HEK293 (cell line): ENCODE data around the gene STK4.

ENCODE experiments used
- CTCF ChIA-PET: fragments of 350-600 bp; formaldehyde crosslinking; extraction: SDS; loops from one replicate; lab custom pipeline; 2021; ENCODE audit warnings: antibody characterized with exemption; lab: Yijun Ruan, JAX
- POLR2A ChIA-PET: fragments of 300-600 bp; formaldehyde crosslinking; extraction: SDS; loops from one replicate; lab custom pipeline; 2020; ENCODE audit warnings: antibody characterized with exemption, inconsistent platforms; lab: Yijun Ruan, JAX
- H3K27ac ChIP-seq: fragments of 200-500 bp; sonication (Bioruptor generic); 2 replicates; pipeline ENCODE4 v1.5.1; 2014; ENCODE audit warnings: low read depth, low read length, control low read depth, inconsistent platforms; ENCODE audit errors: extremely low read depth
- H3K36me3 ChIP-seq, 2 experiments: fragments of 200-500 bp in 1 of 2; sonication (Bioruptor generic) in 1 of 2; 1 replicate in 1 of 2; 2 replicates in 1 of 2; pipeline ENCODE4 v1.5.1; 2014 to 2017; ENCODE audit warnings: inconsistent platforms in 2 of 2, low read length in 2 of 2; ENCODE audit not compliant: control insufficient read depth in 2 of 2, insufficient read depth in 1 of 2
- H3K4me1 ChIP-seq: fragments of 200-500 bp; sonication (Bioruptor generic); 2 replicates; pipeline ENCODE4 v1.5.1; 2014; ENCODE audit warnings: mild to moderate bottlenecking, low read length, inconsistent platforms; ENCODE audit not compliant: control insufficient read depth, insufficient read depth
- H3K4me3 ChIP-seq: 2 replicates; pipeline ENCODE4 v1.5.1; 2011; ENCODE audit warnings: low read depth, mild to moderate bottlenecking, control low read depth, low read length, moderate library complexity
- H3K9me3 ChIP-seq: fragments of 200-500 bp; sonication (Bioruptor generic); 2 replicates; pipeline ENCODE4 v1.5.1; 2014; ENCODE audit warnings: low read depth, low read length, inconsistent platforms; ENCODE audit not compliant: control insufficient read depth, insufficient read depth
- KLF10 ChIP-seq: fragments of 450-650 bp; IDR thresholded peaks from 2 replicates; pipeline ENCODE4 v1.5.1; 2018; ENCODE audit warnings: missing biosample characterization, mild to moderate bottlenecking, missing genetic modification characterization
- KLF9 ChIP-seq: fragments of 450-650 bp; formaldehyde crosslinking; IDR thresholded peaks from 2 replicates; pipeline ENCODE4 v1.5.1; 2016; ENCODE audit warnings: missing biosample characterization, missing genetic modification characterization, low read depth
- OSR2 ChIP-seq: fragments of 450-650 bp; formaldehyde crosslinking; IDR thresholded peaks from 2 replicates; pipeline ENCODE4 v1.5.1; 2016; ENCODE audit warnings: missing biosample characterization, missing genetic modification characterization
- ZFP69B ChIP-seq: fragments of 450-650 bp; formaldehyde crosslinking; IDR thresholded peaks from 2 replicates; pipeline ENCODE4 v1.5.1; 2016; ENCODE audit warnings: missing biosample characterization, missing genetic modification characterization
- ZNF114 ChIP-seq: fragments of 450-650 bp; formaldehyde crosslinking; IDR thresholded peaks from 2 replicates; pipeline ENCODE4 v1.5.0; 2017; ENCODE audit warnings: missing biosample characterization, missing genetic modification characterization
- ZNF146 ChIP-seq: fragments of 450-650 bp; formaldehyde crosslinking; IDR thresholded peaks from 2 replicates; pipeline ENCODE4 v1.5.1; 2016; ENCODE audit warnings: missing biosample characterization, missing genetic modification characterization
- ZNF18 ChIP-seq: fragments of 450-650 bp; formaldehyde crosslinking; IDR thresholded peaks from 2 replicates; pipeline ENCODE4 v1.5.1; 2016; ENCODE audit warnings: missing biosample characterization, missing genetic modification characterization
- ZNF19 ChIP-seq: fragments of 450-650 bp; formaldehyde crosslinking; IDR thresholded peaks from 2 replicates; pipeline ENCODE4; 2016; ENCODE audit warnings: missing biosample characterization, missing genetic modification characterization, low read depth
- ZNF211 ChIP-seq: fragments of 450-650 bp; formaldehyde crosslinking; IDR thresholded peaks from 2 replicates; pipeline ENCODE4 v1.5.1; 2016; ENCODE audit warnings: low read depth, missing biosample characterization, missing genetic modification characterization
- ZNF24 ChIP-seq: fragments of 450-650 bp; formaldehyde crosslinking; IDR thresholded peaks from 2 replicates; pipeline ENCODE4 v1.5.1; 2016; ENCODE audit warnings: missing biosample characterization, missing genetic modification characterization
- ZNF26 ChIP-seq: fragments of 450-650 bp; formaldehyde crosslinking; IDR thresholded peaks from 2 replicates; pipeline ENCODE4 v1.5.1; 2016; ENCODE audit warnings: missing biosample characterization, missing genetic modification characterization
- ZNF274 ChIP-seq, 2 experiments: fragments of 200-500 bp in 1 of 2; fragments of 450-650 bp in 1 of 2; sonication (Bioruptor generic) in 1 of 2; formaldehyde crosslinking in 1 of 2; IDR thresholded peaks; 2 replicates each; pipeline versions ENCODE4 v1.5.1 to v1.6.1; 2014 to 2016; ENCODE audit warnings: borderline replicate concordance in 1 of 2, inconsistent platforms in 1 of 2, low read length in 1 of 2, missing biosample characterization in 1 of 2, missing genetic modification characterization in 1 of 2
- ZNF292 ChIP-seq: fragments of 450-650 bp; formaldehyde crosslinking; IDR thresholded peaks from 2 replicates; pipeline ENCODE4 v1.5.1; 2016; ENCODE audit warnings: low read depth, missing biosample characterization, missing genetic modification characterization, borderline replicate concordance
- ZNF341 ChIP-seq: fragments of 450-650 bp; formaldehyde crosslinking; IDR thresholded peaks from 2 replicates; pipeline ENCODE4; 2016; ENCODE audit warnings: low read depth, missing biosample characterization, missing genetic modification characterization
- ZNF391 ChIP-seq: fragments of 450-650 bp; formaldehyde crosslinking; IDR thresholded peaks from 2 replicates; pipeline ENCODE4 v1.5.1; 2016; ENCODE audit warnings: low read depth, missing biosample characterization, missing genetic modification characterization, borderline replicate concordance
- ZNF548 ChIP-seq: fragments of 450-650 bp; formaldehyde crosslinking; IDR thresholded peaks from 2 replicates; pipeline ENCODE4 v1.5.1; 2016; ENCODE audit warnings: missing biosample characterization, missing genetic modification characterization
- ZNF585B ChIP-seq: fragments of 450-650 bp; formaldehyde crosslinking; IDR thresholded peaks from 2 replicates; pipeline ENCODE4 v1.5.1; 2016; ENCODE audit warnings: missing biosample characterization, missing genetic modification characterization
- ZNF610 ChIP-seq: fragments of 450-650 bp; formaldehyde crosslinking; IDR thresholded peaks from 2 replicates; pipeline ENCODE4 v1.5.1; 2016; ENCODE audit warnings: missing biosample characterization, missing genetic modification characterization, borderline replicate concordance
- ZNF626 ChIP-seq: fragments of 450-650 bp; sonication (Bioruptor Pico); formaldehyde crosslinking; IDR thresholded peaks from 2 replicates; pipeline ENCODE4 v1.5.1; 2018; ENCODE audit warnings: missing biosample characterization, missing genetic modification characterization, inconsistent platforms
- ZNF629 ChIP-seq: fragments of 450-650 bp; formaldehyde crosslinking; IDR thresholded peaks from 2 replicates; pipeline ENCODE4 v1.5.1; 2017; ENCODE audit warnings: missing biosample characterization, missing genetic modification characterization
- ZNF639 ChIP-seq: fragments of 450-650 bp; formaldehyde crosslinking; IDR thresholded peaks from 2 replicates; pipeline ENCODE4 v1.5.1; 2016; ENCODE audit warnings: missing biosample characterization, missing genetic modification characterization
- ZNF707 ChIP-seq: fragments of 450-650 bp; formaldehyde crosslinking; IDR thresholded peaks from 2 replicates; pipeline ENCODE4 v1.5.1; 2016; ENCODE audit warnings: missing biosample characterization, missing genetic modification characterization
- ZNF837 ChIP-seq: fragments of 450-650 bp; formaldehyde crosslinking; IDR thresholded peaks from 2 replicates; pipeline ENCODE4 v1.5.1; 2016; ENCODE audit warnings: missing biosample characterization, missing genetic modification characterization
- TF ChIP-seq, protein P1 (sequence below): fragments of 450-650 bp; formaldehyde crosslinking; conservative IDR thresholded peaks from 2 replicates; pipeline ENCODE4 v1.5.1; 2016; ENCODE audit warnings: low read depth, missing biosample characterization, missing genetic modification characterization

STK4 gene

DNA sequence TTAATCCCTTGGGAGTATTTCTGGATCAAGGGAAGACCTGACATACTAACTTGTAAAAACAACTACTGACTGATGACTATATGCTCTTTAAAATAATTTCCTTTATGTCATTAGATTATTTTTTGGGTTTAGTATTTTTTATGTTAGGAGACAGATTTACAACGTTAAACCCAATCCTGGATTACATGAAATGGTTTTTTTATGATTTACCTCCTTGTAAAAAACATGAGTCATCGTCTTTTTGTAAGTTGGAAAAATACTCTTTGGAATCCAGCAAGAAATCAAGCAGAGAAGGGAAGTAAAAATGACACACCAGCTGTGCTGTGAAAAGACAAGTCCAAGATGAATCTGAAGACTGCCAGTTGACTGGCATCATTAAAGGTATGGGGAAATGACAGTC is 6.7 kb downstream of the STK4 start (continued):
- TF ChIP-seq, protein P1, sequence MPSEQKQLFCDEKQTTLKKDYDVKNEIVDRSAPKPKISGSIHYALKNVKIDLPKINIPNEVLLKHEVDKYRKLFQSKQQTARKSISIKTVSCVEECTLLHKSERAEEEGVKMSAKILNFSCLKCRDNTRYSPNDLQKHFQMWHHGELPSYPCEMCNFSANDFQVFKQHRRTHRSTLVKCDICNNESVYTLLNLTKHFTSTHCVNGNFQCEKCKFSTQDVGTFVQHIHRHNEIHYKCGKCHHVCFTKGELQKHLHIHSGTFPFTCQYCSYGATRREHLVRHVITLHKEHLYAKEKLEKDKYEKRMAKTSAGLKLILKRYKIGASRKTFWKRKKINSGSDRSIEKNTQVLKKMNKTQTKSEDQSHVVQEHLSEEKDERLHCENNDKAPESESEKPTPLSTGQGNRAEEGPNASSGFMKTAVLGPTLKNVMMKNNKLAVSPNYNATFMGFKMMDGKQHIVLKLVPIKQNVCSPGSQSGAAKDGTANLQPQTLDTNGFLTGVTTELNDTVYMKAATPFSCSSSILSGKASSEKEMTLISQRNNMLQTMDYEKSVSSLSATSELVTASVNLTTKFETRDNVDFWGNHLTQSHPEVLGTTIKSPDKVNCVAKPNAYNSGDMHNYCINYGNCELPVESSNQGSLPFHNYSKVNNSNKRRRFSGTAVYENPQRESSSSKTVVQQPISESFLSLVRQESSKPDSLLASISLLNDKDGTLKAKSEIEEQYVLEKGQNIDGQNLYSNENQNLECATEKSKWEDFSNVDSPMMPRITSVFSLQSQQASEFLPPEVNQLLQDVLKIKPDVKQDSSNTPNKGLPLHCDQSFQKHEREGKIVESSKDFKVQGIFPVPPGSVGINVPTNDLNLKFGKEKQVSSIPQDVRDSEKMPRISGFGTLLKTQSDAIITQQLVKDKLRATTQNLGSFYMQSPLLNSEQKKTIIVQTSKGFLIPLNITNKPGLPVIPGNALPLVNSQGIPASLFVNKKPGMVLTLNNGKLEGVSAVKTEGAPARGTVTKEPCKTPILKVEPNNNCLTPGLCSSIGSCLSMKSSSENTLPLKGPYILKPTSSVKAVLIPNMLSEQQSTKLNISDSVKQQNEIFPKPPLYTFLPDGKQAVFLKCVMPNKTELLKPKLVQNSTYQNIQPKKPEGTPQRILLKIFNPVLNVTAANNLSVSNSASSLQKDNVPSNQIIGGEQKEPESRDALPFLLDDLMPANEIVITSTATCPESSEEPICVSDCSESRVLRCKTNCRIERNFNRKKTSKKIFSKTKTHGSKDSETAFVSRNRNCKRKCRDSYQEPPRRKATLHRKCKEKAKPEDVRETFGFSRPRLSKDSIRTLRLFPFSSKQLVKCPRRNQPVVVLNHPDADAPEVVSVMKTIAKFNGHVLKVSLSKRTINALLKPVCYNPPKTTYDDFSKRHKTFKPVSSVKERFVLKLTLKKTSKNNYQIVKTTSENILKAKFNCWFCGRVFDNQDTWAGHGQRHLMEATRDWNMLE = 0 out of 2 replicates have a peak, but pooled peaks have one; percentile 24
- TF ChIP-seq KLF9 (tag by site-specific recombination) = no peak
- no peak for TF ChIP-seq ZNF391 (tag by site-specific recombination)
- TF ChIP-seq KLF10 (tag by site-specific recombination) = 0 out of 2 replicates have a peak, but pooled peaks have one; percentile 50
- TF ChIP-seq ZNF274 (IDR thresholded peaks at IDR 0.05; ENCODE audit: low read length) = no peak
- TF ChIP-seq ZNF274 (tag by site-specific recombination; IDR thresholded peaks at IDR 0.05; ENCODE audit: borderline replicate concordance) = no peak
- TF ChIP-seq OSR2 = peak; percentile 87
- peak; percentile 81 for TF ChIP-seq ZNF629 (tag by site-specific recombination)
- no peak for TF ChIP-seq ZNF114 (tag by site-specific recombination)
- TF ChIP-seq ZNF639 (tag by site-specific recombination) = peak; percentile 64; the same call in 1 of the 2 replicates
- TF ChIP-seq ZFP69B (tag by site-specific recombination) = 0 out of 2 replicates have a peak, but pooled peaks have one; percentile 23

DNA sequence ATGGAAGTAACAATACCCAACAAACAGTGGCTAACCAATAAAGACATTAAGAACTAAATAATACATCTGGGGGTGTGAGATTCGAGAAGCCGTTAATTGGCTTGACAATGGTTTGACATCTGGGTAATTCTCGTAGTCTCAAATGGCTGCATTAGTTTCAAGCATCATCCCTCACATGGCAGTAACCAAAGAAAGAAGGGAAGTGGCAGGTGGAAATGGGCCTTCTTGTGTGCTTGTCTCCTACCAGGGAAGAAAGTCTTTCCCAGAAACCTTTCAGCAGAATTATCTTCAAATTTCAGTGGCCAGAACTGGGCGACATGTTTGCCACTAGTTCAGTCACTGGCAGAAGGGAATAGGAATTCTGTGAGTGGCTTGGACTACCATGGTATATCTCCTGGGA is 10.4 kb downstream of the STK4 start:
- Histone ChIP-seq H3K4me1 (no peaks in the 10 kb centered on the region), H3K36me3 (peaks cover 26 to 85% of the 10 kb centered on the region in 2 experiments), H3K9me3 (no peaks in the 10 kb centered on the region), H3K27ac (no peak overlapping the region), H3K4me3 (no peak overlapping the region)
- CTCF ChIA-PET = interaction anchor here (0.9 kb wide), 1 partner anchor 34 kb away, joined by 3 read pairs; no protein-coding TSS in a partner anchor
- TF ChIP-seq ZNF626 (tag by site-specific recombination) (no peak), ZNF19 (no peak), ZNF211 (tag by site-specific recombination) (no peak), ZNF391 (tag by site-specific recombination) (no peak), ZNF610 (no peak)
- TF ChIP-seq, all 188 proteins: peak for 0
- POLR2A ChIA-PET = interaction anchor here (1.9 kb wide), 1 partner anchor 17 kb away, joined by 4 read pairs; the partner anchor contains the start of gene TOMM34

DNA sequence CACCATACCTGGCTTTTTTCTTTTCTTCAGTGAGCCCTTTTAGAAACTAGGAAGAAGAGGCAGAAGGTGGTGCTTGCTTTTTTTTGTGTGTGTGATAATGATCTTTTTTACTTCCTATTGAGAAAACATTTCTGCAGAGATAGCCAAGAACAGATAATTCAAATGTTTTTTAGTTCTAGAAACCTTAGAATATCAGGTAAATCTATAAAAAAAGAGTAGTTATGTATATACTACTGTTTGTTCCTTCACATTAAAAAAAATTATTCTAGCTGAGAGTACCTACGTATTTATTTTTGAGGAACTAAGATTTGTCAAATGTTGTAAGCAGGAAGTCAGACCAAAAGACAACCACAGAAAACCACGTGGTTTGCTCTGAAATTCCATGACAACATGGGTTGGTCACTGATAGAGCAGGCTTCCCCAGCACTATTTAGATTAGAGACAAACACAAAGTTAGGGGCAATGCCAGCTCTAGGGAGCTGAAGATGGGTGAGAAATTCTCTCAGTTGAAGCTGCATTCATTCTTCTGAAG is 12.8 kb downstream of the STK4 start:
- H3K36me3 ChIP-seq = peaks cover 36 to 84% of the 10 kb centered on the region in 2 experiments
- ChIA-PET CTCF (interaction anchor here (0.6 to 2.0 kb wide), 3 partner anchors 17 to 116 kb away, joined by 3 to 7 read pairs (median 3); no protein-coding TSS in a partner anchor), POLR2A (no interaction called here)
- no peaks in the 10 kb centered on the region for H3K9me3 ChIP-seq
- H3K4me1 ChIP-seq = no peaks in the 10 kb centered on the region
- H3K4me3 ChIP-seq = no peak overlapping the region
- H3K27ac ChIP-seq = no peak overlapping the region
- TF ChIP-seq ZNF146 (tag by site-specific recombination) (no peak), ZNF548 (tag by site-specific recombination) (no peak), ZNF24 (tag by site-specific recombination) (no peak), ZNF341 (no peak), ZNF26 (tag by site-specific recombination) (no peak), ZNF18 (tag by site-specific recombination) (no peak), ZNF707 (tag by site-specific recombination) (no peak), ZNF585B (tag by site-specific recombination) (no peak), ZNF292 (tag by site-specific recombination) (no peak), ZNF837 (tag by site-specific recombination) (no peak)
